A549 (cell line): ENCODE data around the gene ROR2.

Experiments
- CBX8 ChIP-seq: fragments of 200-600 bp; sonication (generic); IDR thresholded peaks from 2 replicates; pipeline ENCODE4 v1.6.1; 2016
- CEBPB ChIP-seq, 2 experiments: fragments of >200 bp in 1 of 2; sonication (Bioruptor Twin) in 1 of 2; formaldehyde crosslinking in 1 of 2; IDR thresholded peaks; 2 replicates each; pipeline ENCODE4 v1.6.1; 2012 to 2016
- CHD2 ChIP-seq: fragments of 150-350 bp; IDR thresholded peaks from 2 replicates; pipeline ENCODE4 v1.6.1; 2014; ENCODE audit warnings: low read length; ENCODE audit not compliant: partially characterized antibody
- HDAC2 ChIP-seq: fragments of 200-600 bp; sonication (generic); IDR thresholded peaks from 2 replicates; pipeline ENCODE4 v1.6.1; 2016
- HOXA7 ChIP-seq: fragments of 250-450 bp; sonication (Bioruptor Pico); IDR thresholded peaks from 2 replicates; pipeline ENCODE4 v1.5.0; 2020; ENCODE audit warnings: mild to moderate bottlenecking, moderate library complexity
- MAX ChIP-seq: IDR thresholded peaks from 2 replicates; pipeline ENCODE4 v1.6.1; 2012
- NR3C1 ChIP-seq: fragments of >200 bp; sonication (Bioruptor Twin); formaldehyde crosslinking; IDR thresholded peaks from 3 replicates; pipeline ENCODE4 v1.6.1; 2017
- POLR2A ChIP-seq: IDR thresholded peaks from 2 replicates; pipeline ENCODE4 v1.6.1; 2012; ENCODE audit warnings: mild to moderate bottlenecking, low read length
- RAD21 ChIP-seq, 2 experiments: fragments of >200 bp in 1 of 2; sonication (Bioruptor Twin) in 1 of 2; formaldehyde crosslinking in 1 of 2; IDR thresholded peaks in 1 of 2; conservative IDR thresholded peaks in 1 of 2; 2 replicates in 1 of 2; 3 replicates in 1 of 2; pipeline ENCODE4 v1.6.1; 2012 to 2018; ENCODE audit warnings: inconsistent platforms in 1 of 2
- RFX5 ChIP-seq: fragments of 450-650 bp; IDR thresholded peaks from 2 replicates; pipeline ENCODE4 v1.7.1; 2014; ENCODE audit warnings: antibody characterized with exemption, mild to moderate bottlenecking, moderate library complexity
- RNF2 ChIP-seq: fragments of 200-600 bp; sonication (generic); IDR thresholded peaks from 2 replicates; pipeline ENCODE4 v1.6.1; 2016; ENCODE audit warnings: low read depth, mild to moderate bottlenecking, antibody characterized with exemption, moderate library complexity, borderline replicate concordance
- ZSCAN20 ChIP-seq: fragments of 250-450 bp; sonication (Bioruptor Pico); IDR thresholded peaks from 2 replicates; pipeline ENCODE4 v1.8.0; 2022; ENCODE audit warnings: mild to moderate bottlenecking, moderate library complexity
- TF ChIP-seq, protein P1 (sequence below): fragments of >200 bp; sonication (Bioruptor Twin); formaldehyde crosslinking; IDR thresholded peaks from 3 replicates; pipeline ENCODE4 v1.5.1; 2016
- TF ChIP-seq, protein P2 (sequence below): fragments of 200-600 bp; sonication (generic); IDR thresholded peaks from 2 replicates; pipeline ENCODE4 v1.6.1; 2016; ENCODE audit warnings: antibody characterized with exemption, mild to moderate bottlenecking, moderate library complexity

- TF ChIP-seq CBX8 (no peak), CEBPB (IDR thresholded peaks at IDR 0.05) (no peak), HDAC2 (no peak), MAX (no peak), ZSCAN20 (CRISPR knock-in tag) (no peak), RAD21 (conservative IDR thresholded peaks at IDR 0.05 in 1 of 2, IDR thresholded peaks at IDR 0.05 in 1 of 2) (no peak), NR3C1 (no peak), HOXA7 (no peak), CHD2 (no peak), POLR2A (no peak), RFX5 (no peak), RNF2 (no peak)
- TF ChIP-seq, protein P1, sequence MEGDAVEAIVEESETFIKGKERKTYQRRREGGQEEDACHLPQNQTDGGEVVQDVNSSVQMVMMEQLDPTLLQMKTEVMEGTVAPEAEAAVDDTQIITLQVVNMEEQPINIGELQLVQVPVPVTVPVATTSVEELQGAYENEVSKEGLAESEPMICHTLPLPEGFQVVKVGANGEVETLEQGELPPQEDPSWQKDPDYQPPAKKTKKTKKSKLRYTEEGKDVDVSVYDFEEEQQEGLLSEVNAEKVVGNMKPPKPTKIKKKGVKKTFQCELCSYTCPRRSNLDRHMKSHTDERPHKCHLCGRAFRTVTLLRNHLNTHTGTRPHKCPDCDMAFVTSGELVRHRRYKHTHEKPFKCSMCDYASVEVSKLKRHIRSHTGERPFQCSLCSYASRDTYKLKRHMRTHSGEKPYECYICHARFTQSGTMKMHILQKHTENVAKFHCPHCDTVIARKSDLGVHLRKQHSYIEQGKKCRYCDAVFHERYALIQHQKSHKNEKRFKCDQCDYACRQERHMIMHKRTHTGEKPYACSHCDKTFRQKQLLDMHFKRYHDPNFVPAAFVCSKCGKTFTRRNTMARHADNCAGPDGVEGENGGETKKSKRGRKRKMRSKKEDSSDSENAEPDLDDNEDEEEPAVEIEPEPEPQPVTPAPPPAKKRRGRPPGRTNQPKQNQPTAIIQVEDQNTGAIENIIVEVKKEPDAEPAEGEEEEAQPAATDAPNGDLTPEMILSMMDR, result no peak
- TF ChIP-seq, protein P2, sequence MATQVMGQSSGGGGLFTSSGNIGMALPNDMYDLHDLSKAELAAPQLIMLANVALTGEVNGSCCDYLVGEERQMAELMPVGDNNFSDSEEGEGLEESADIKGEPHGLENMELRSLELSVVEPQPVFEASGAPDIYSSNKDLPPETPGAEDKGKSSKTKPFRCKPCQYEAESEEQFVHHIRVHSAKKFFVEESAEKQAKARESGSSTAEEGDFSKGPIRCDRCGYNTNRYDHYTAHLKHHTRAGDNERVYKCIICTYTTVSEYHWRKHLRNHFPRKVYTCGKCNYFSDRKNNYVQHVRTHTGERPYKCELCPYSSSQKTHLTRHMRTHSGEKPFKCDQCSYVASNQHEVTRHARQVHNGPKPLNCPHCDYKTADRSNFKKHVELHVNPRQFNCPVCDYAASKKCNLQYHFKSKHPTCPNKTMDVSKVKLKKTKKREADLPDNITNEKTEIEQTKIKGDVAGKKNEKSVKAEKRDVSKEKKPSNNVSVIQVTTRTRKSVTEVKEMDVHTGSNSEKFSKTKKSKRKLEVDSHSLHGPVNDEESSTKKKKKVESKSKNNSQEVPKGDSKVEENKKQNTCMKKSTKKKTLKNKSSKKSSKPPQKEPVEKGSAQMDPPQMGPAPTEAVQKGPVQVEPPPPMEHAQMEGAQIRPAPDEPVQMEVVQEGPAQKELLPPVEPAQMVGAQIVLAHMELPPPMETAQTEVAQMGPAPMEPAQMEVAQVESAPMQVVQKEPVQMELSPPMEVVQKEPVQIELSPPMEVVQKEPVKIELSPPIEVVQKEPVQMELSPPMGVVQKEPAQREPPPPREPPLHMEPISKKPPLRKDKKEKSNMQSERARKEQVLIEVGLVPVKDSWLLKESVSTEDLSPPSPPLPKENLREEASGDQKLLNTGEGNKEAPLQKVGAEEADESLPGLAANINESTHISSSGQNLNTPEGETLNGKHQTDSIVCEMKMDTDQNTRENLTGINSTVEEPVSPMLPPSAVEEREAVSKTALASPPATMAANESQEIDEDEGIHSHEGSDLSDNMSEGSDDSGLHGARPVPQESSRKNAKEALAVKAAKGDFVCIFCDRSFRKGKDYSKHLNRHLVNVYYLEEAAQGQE, result no peak
Observed at GRCh38 chr9:91744114-91744513, 205.9 kb downstream of the ROR2 start.
